ENCODE results near the gene PCDHA13.
"Not testable (repeated sequence)": the region's sequence is repeated elsewhere in the genome, so short reads cannot be mapped to it uniquely, and the experiment has no call there.

PCDHA13 gene

GRCh38 chr5:140881889-140882590 is at the start of gene PCDHA13:
TSS of gene PCDHA13 (plus strand) at chr5:140882124. CDS start at chr5:140882269, 145 bp downstream.
- DNase-seq, result no peak

GRCh38 chr5:140833993-140834392 is 47.9 kb upstream of the PCDHA13 start, which contains the start of gene PCDHA7:
TSS of gene PCDHA7 (plus strand) at chr5:140834269. CDS start at chr5:140834384, 115 bp downstream.
- no peak for DNase-seq

- DNase-seq, result not testable (repeated sequence)
These were observed 47.4 kb upstream of the PCDHA13 start for GRCh38 chr5:140834439-140835008.

GRCh38 chr5:140835622-140836510 is 46.1 kb upstream of the PCDHA13 start:
- DNase-seq, result no peak

GRCh38 chr5:140840978-140841962 is 40.7 kb upstream of the PCDHA13 start, which contains the start of gene PCDHA8:
TSS of gene PCDHA8 (plus strand) at chr5:140841187. CDS start at chr5:140841322, 135 bp downstream.
- peak in 1 of 2 donors; percentile 6 for DNase-seq

- DNase-seq, result no peak
These were observed 38.9 kb upstream of the PCDHA13 start for GRCh38 chr5:140842798-140843733.

GRCh38 chr5:140848139-140849102 is 33.5 kb upstream of the PCDHA13 start, which contains the start of gene PCDHA9:
TSS of gene PCDHA9 (plus strand) at chr5:140848382. CDS start at chr5:140848496, 114 bp downstream.
- not testable (repeated sequence) for DNase-seq

- not testable (repeated sequence) for DNase-seq
These were observed 31.9 kb upstream of the PCDHA13 start for GRCh38 chr5:140849831-140850634.

- DNase-seq, result no peak
These were observed 25.9 kb upstream of the PCDHA13 start, which contains the start of gene PCDHA10 for GRCh38 chr5:140855772-140856674. TSS of gene PCDHA10 (plus strand) at chr5:140855897. CDS start at chr5:140856049, 152 bp downstream.

- no peak for DNase-seq
These were observed 24.5 kb upstream of the PCDHA13 start for GRCh38 chr5:140857177-140857986.

GRCh38 chr5:140857987-140858240 is 24.0 kb upstream of the PCDHA13 start:
- DNase-seq, result no peak

GRCh38 chr5:140862441-140863295 is 19.3 kb upstream of the PCDHA13 start:
- DNase-seq, result no peak

- DNase-seq, result no peak
These were observed 13.0 kb upstream of the PCDHA13 start, which contains the start of gene PCDHA11 for GRCh38 chr5:140868721-140869554. TSS of gene PCDHA11 (plus strand) at chr5:140868957. CDS start at chr5:140869104, 147 bp downstream.

- DNase-seq, result no peak
These were observed 12.4 kb upstream of the PCDHA13 start for GRCh38 chr5:140869555-140869886.

Data from CD4-positive, alpha-beta T cell treated with Interferon alpha-2 for 1 hour (primary cell).